ENCODE results near the gene RASEF. TPM values are rescaled to one million over a fixed set of nuclear protein-coding genes. Genes with fewer than 3 reads are reported as not detected.
A peak's percentile ranks its signal among the peaks of the same experiment; 100 is the strongest.

RASEF gene
- total RNA-seq, 4 donors from 2014 or later: 0.13 to 0.72 (median 0.33) TPM

GRCh38 chr9:83065233-83065632 is 2.3 kb upstream of the RASEF start:
- H3K36me3 ChIP-seq: no peaks in the 10 kb centered on the region
- H3K4me3 ChIP-seq: no peak overlapping the region
- peaks cover 0 to 19% (median 8%) of the 10 kb centered on the region in 3 donors for H3K4me1 ChIP-seq
- peaks cover 61% of the 10 kb centered on the region for H3K27me3 ChIP-seq
- TF ChIP-seq CTCF (IDR thresholded peaks at IDR 0.05) (no peak), POLR2A (IDR thresholded peaks at IDR 0.05) (no peak), POLR2AphosphoS5 (IDR thresholded peaks at IDR 0.05) (no peak), EP300 (IDR thresholded peaks at IDR 0.05) (no peak)
- no peak for ATAC-seq
- H3K9me3 ChIP-seq: no peaks in the 10 kb centered on the region
- no peak overlapping the region for H3K27ac ChIP-seq
- 57 to 71% methylated on average over 1 of the region's 1 CpG for WGBS, 2 donors (ENCODE audit: low coverage in 1 of 2)

- peak overlapping the region in 1 of 2 donors; percentile 44 for H3K4me3 ChIP-seq
- WGBS, 2 donors (ENCODE audit: low coverage in 1 of 2): 0 to 5% methylated on average over 3 to 7 of the region's 53 CpGs
- H3K27me3 ChIP-seq: peaks cover 72% of the 10 kb centered on the region
- H3K27ac ChIP-seq: no peak overlapping the region
- no peak for ATAC-seq
- no peaks in the 10 kb centered on the region for H3K36me3 ChIP-seq
- no peaks in the 10 kb centered on the region for H3K9me3 ChIP-seq
- no peak for TF ChIP-seq POLR2A (IDR thresholded peaks at IDR 0.05)
- TF ChIP-seq POLR2AphosphoS5 (IDR thresholded peaks at IDR 0.05): no peak
- TF ChIP-seq CTCF (IDR thresholded peaks at IDR 0.05): no peak
- TF ChIP-seq EP300 (IDR thresholded peaks at IDR 0.05): no peak
- H3K4me1 ChIP-seq: peaks cover 0 to 19% (median 8%) of the 10 kb centered on the region in 3 donors
These were observed 822 bp downstream of the RASEF start for GRCh38 chr9:83061990-83062650.

GRCh38 chr9:83061036-83061435 is 1.9 kb downstream of the RASEF start:
- peaks cover 68% of the 10 kb centered on the region for H3K27me3 ChIP-seq
- H3K27ac ChIP-seq: no peak overlapping the region
- WGBS, 2 donors (ENCODE audit: low coverage in 1 of 2): 50 to 62% methylated on average over 1 to 2 of the region's 2 CpGs
- no peaks in the 10 kb centered on the region for H3K9me3 ChIP-seq
- no peak overlapping the region for H3K4me3 ChIP-seq
- no peaks in the 10 kb centered on the region for H3K36me3 ChIP-seq
- TF ChIP-seq POLR2AphosphoS5 (IDR thresholded peaks at IDR 0.05) (no peak), EP300 (IDR thresholded peaks at IDR 0.05) (no peak), POLR2A (IDR thresholded peaks at IDR 0.05) (no peak), CTCF (IDR thresholded peaks at IDR 0.05) (no peak)
- no peak for ATAC-seq
- peaks cover 0 to 19% (median 8%) of the 10 kb centered on the region in 3 donors for H3K4me1 ChIP-seq

GRCh38 chr9:83060556-83060955 is 2.4 kb downstream of the RASEF start:
- peaks cover 64% of the 10 kb centered on the region for H3K27me3 ChIP-seq
- no peak for ATAC-seq
- TF ChIP-seq POLR2AphosphoS5 (IDR thresholded peaks at IDR 0.05) (no peak), CTCF (IDR thresholded peaks at IDR 0.05) (no peak), EP300 (IDR thresholded peaks at IDR 0.05) (no peak), POLR2A (IDR thresholded peaks at IDR 0.05) (no peak)
- H3K27ac ChIP-seq: no peak overlapping the region
- peaks cover 0 to 19% (median 8%) of the 10 kb centered on the region in 3 donors for H3K4me1 ChIP-seq
- no peaks in the 10 kb centered on the region for H3K9me3 ChIP-seq
- WGBS, 2 donors (ENCODE audit: low coverage in 1 of 2): 75 to 92% methylated on average over 3 of the region's 3 CpGs
- H3K36me3 ChIP-seq: no peaks in the 10 kb centered on the region
- no peak overlapping the region for H3K4me3 ChIP-seq

GRCh38 chr9:83059417-83059816 is 3.5 kb downstream of the RASEF start:
- WGBS, 2 donors (ENCODE audit: low coverage in 1 of 2): 100% methylated on average over 1 of the region's 1 CpG; no CpG with 5 or more reads in 1 of the 2 donors
- peaks cover 0 to 19% (median 8%) of the 10 kb centered on the region in 3 donors for H3K4me1 ChIP-seq
- no peak overlapping the region for H3K27ac ChIP-seq
- no peak for TF ChIP-seq CTCF (IDR thresholded peaks at IDR 0.05)
- no peak for TF ChIP-seq POLR2A (IDR thresholded peaks at IDR 0.05)
- TF ChIP-seq EP300 (IDR thresholded peaks at IDR 0.05): no peak
- TF ChIP-seq POLR2AphosphoS5 (IDR thresholded peaks at IDR 0.05): no peak
- no peak overlapping the region for H3K4me3 ChIP-seq
- H3K36me3 ChIP-seq: no peaks in the 10 kb centered on the region
- no peaks in the 10 kb centered on the region for H3K9me3 ChIP-seq
- no peak for ATAC-seq
- H3K27me3 ChIP-seq: peaks cover 53% of the 10 kb centered on the region

Measured in gastroesophageal sphincter (tissue), 4 donors.